Measurements from ENCODE around the gene BBS5.
"Not testable (repeated sequence)": the region's sequence is repeated elsewhere in the genome, so short reads cannot be mapped to it uniquely, and the experiment has no call there.

The BBS5 gene

GRCh38 chr2:169514758-169515157 lies 35.5 kb downstream of the BBS5 start:
- H2BK12ac ChIP-seq (ENCODE audit: low read length); H2AFZ ChIP-seq (ENCODE audit: low read length); H3K27ac ChIP-seq (replicated peaks; ENCODE audit: low read length); H2BK15ac ChIP-seq (ENCODE audit: low read length); H3K23ac ChIP-seq (ENCODE audit: low read depth, low read length, poor library complexity); H3K36me3 ChIP-seq (replicated peaks in 1 of 2; ENCODE audit: control insufficient read depth in 2 of 2, insufficient read depth in 2 of 2, low read length in 2 of 2); H3K27me3 ChIP-seq (ENCODE audit: control insufficient read depth in 3 of 3, insufficient read depth in 3 of 3, low read depth in 1 of 3, low read length in 3 of 3); H3K18ac ChIP-seq (ENCODE audit: low read length); H3K79me1 ChIP-seq (ENCODE audit: low read depth, low read length); H4K91ac ChIP-seq (ENCODE audit: low read depth, low read length, poor library complexity); H2BK120ac ChIP-seq (ENCODE audit: low read depth, low read length); H2AK5ac ChIP-seq (ENCODE audit: low read depth, low read length); H3K4ac ChIP-seq (ENCODE audit: low read length); DNase-seq (ENCODE audit: low spot score); H3K4me3 ChIP-seq (ENCODE audit: low read length in 2 of 2); H3K14ac ChIP-seq (ENCODE audit: low read length); H2BK5ac ChIP-seq (ENCODE audit: low read length); H3K4me2 ChIP-seq (ENCODE audit: insufficient read depth, low read length, poor library complexity, severe bottlenecking); H3K9me3 ChIP-seq (replicated peaks in 1 of 2; ENCODE audit: control insufficient read depth in 2 of 2, insufficient read depth in 1 of 2, low read depth in 1 of 2, low read length in 2 of 2); H3K9ac ChIP-seq (ENCODE audit: low read depth, low read length, poor library complexity); H4K8ac ChIP-seq (ENCODE audit: low read depth, low read length): not testable (repeated sequence)
- H3K4me1 ChIP-seq (ENCODE audit: control insufficient read depth in 2 of 2, insufficient read depth in 1 of 2, low read depth in 1 of 2, low read length in 2 of 2) = peaks cover 0 to 11% of the 10 kb centered on the region in 2 donors
- WGBS, 2 donors (ENCODE audit: extremely low coverage in 2 of 2, insufficient read length in 2 of 2, insufficient replicate concordance in 1 of 2) = no CpG with 5 or more reads among the region's 7 CpGs

DNA sequence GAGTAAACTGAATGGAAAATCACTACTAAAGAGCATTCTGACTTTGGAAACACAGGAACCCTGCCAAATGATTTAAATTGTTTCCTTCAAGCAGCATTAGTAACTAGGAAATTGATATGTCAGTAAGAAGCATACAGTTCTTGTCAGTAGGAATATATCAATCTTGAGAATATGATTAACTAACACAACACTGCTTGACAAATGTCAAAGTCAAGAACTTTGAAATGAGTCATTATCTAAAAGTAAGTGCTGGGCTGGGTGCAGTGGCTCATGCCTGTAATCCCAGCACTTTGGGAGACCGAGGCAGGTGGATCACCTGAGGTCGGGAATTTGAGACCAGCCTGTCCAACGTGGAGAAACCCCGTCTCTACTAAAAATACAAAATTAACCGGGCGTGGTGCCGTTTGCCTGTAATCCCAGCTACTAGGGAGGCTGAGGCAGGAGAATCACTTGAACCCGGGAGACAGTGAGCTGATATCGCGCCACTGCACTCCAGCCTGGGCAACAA lies 37.2 kb downstream of the BBS5 start:
- not testable (repeated sequence) for H3K27me3 ChIP-seq (ENCODE audit: control insufficient read depth in 3 of 3, insufficient read depth in 3 of 3, low read depth in 1 of 3, low read length in 3 of 3); H2BK120ac ChIP-seq (ENCODE audit: low read depth, low read length); H3K27ac ChIP-seq (replicated peaks; ENCODE audit: low read length); H2AFZ ChIP-seq (ENCODE audit: low read length); DNase-seq (ENCODE audit: low spot score); H2AK5ac ChIP-seq (ENCODE audit: low read depth, low read length); H3K4me2 ChIP-seq (ENCODE audit: insufficient read depth, low read length, poor library complexity, severe bottlenecking); H3K4me3 ChIP-seq (ENCODE audit: low read length in 2 of 2); H3K79me1 ChIP-seq (ENCODE audit: low read depth, low read length); H4K8ac ChIP-seq (ENCODE audit: low read depth, low read length); H3K9ac ChIP-seq (ENCODE audit: low read depth, low read length, poor library complexity); H4K91ac ChIP-seq (ENCODE audit: low read depth, low read length, poor library complexity); H3K14ac ChIP-seq (ENCODE audit: low read length); H3K4ac ChIP-seq (ENCODE audit: low read length); H2BK15ac ChIP-seq (ENCODE audit: low read length); H2BK5ac ChIP-seq (ENCODE audit: low read length); H3K4me1 ChIP-seq (ENCODE audit: control insufficient read depth in 2 of 2, insufficient read depth in 1 of 2, low read depth in 1 of 2, low read length in 2 of 2); H2BK12ac ChIP-seq (ENCODE audit: low read length); H3K23ac ChIP-seq (ENCODE audit: low read depth, low read length, poor library complexity); H3K18ac ChIP-seq (ENCODE audit: low read length); H3K36me3 ChIP-seq (replicated peaks in 1 of 2; ENCODE audit: control insufficient read depth in 2 of 2, insufficient read depth in 2 of 2, low read length in 2 of 2); H3K9me3 ChIP-seq (replicated peaks in 1 of 2; ENCODE audit: control insufficient read depth in 2 of 2, insufficient read depth in 1 of 2, low read depth in 1 of 2, low read length in 2 of 2)
- WGBS, 2 donors (ENCODE audit: extremely low coverage in 2 of 2, insufficient read length in 2 of 2, insufficient replicate concordance in 1 of 2) = no CpG with 5 or more reads among the region's 10 CpGs

- no peak overlapping the region for H3K23ac ChIP-seq (ENCODE audit: low read depth, low read length, poor library complexity)
- H3K79me1 ChIP-seq (ENCODE audit: low read depth, low read length) = no peaks in the 10 kb centered on the region
Observed at GRCh38 chr2:169520896-169521295, 41.6 kb downstream of the BBS5 start.

DNA sequence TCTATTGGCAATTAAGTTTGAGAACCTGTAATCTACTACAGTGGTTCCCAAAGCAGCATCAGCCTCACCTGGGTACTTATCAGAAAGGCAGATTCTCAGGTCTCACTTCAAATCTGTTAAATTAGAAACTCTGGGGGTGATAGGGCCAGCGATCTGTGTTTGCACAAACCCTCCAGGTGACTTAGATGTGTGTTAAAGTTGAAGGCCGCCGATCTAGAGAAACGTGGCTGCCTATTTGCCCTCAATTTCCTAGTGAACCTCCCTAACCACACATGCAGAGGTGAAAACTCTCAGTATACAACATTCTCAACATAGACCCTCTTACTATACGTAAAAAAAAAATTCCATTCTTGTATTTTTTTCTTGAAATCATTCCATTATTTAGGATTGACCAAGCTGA lies 44.4 kb downstream of the BBS5 start:
- no peak overlapping the region for H2BK5ac ChIP-seq (ENCODE audit: low read length)
- H3K9ac ChIP-seq (ENCODE audit: low read depth, low read length, poor library complexity) = no peak overlapping the region
- H3K79me1 ChIP-seq (ENCODE audit: low read depth, low read length) = no peaks in the 10 kb centered on the region
- no peak overlapping the region for H4K8ac ChIP-seq (ENCODE audit: low read depth, low read length)
- H3K27me3 ChIP-seq (ENCODE audit: control insufficient read depth in 3 of 3, insufficient read depth in 3 of 3, low read depth in 1 of 3, low read length in 3 of 3) = no peaks in the 10 kb centered on the region
- H3K4ac ChIP-seq (ENCODE audit: low read length) = no peak overlapping the region
- no peak for DNase-seq (ENCODE audit: low spot score)
- no peak overlapping the region for H2BK120ac ChIP-seq (ENCODE audit: low read depth, low read length)
- no peak overlapping the region for H3K23ac ChIP-seq (ENCODE audit: low read depth, low read length, poor library complexity)
- H2BK12ac ChIP-seq (ENCODE audit: low read length) = no peak overlapping the region
- peaks cover 2 to 5% of the 10 kb centered on the region in 2 donors for H3K4me1 ChIP-seq (ENCODE audit: control insufficient read depth in 2 of 2, insufficient read depth in 1 of 2, low read depth in 1 of 2, low read length in 2 of 2)
- no peak overlapping the region for H3K4me2 ChIP-seq (ENCODE audit: insufficient read depth, low read length, poor library complexity, severe bottlenecking)
- no peaks in the 10 kb centered on the region for H3K9me3 ChIP-seq (replicated peaks in 1 of 2; ENCODE audit: control insufficient read depth in 2 of 2, insufficient read depth in 1 of 2, low read depth in 1 of 2, low read length in 2 of 2)
- H2AFZ ChIP-seq (ENCODE audit: low read length) = no peak overlapping the region
- H3K14ac ChIP-seq (ENCODE audit: low read length) = no peak overlapping the region
- no CpG with 5 or more reads among the region's 5 CpGs for WGBS, 2 donors (ENCODE audit: extremely low coverage in 2 of 2, insufficient read length in 2 of 2, insufficient replicate concordance in 1 of 2)
- no peak overlapping the region for H3K4me3 ChIP-seq (ENCODE audit: low read length in 2 of 2)
- H3K36me3 ChIP-seq (replicated peaks in 1 of 2; ENCODE audit: control insufficient read depth in 2 of 2, insufficient read depth in 2 of 2, low read length in 2 of 2) = peaks cover 0 to 4% of the 10 kb centered on the region in 2 donors
- no peak overlapping the region for H3K27ac ChIP-seq (replicated peaks; ENCODE audit: low read length)
- H2BK15ac ChIP-seq (ENCODE audit: low read length) = no peak overlapping the region
- H3K18ac ChIP-seq (ENCODE audit: low read length) = no peak overlapping the region
- no peak overlapping the region for H2AK5ac ChIP-seq (ENCODE audit: low read depth, low read length)
- H4K91ac ChIP-seq (ENCODE audit: low read depth, low read length, poor library complexity) = no peak overlapping the region

More at GRCh38 chr2:169520896-169521295, 41.6 kb downstream of the BBS5 start:
- H3K4me1 ChIP-seq (ENCODE audit: control insufficient read depth in 2 of 2, insufficient read depth in 1 of 2, low read depth in 1 of 2, low read length in 2 of 2) = peaks cover 2 to 5% of the 10 kb centered on the region in 2 donors
- no peak overlapping the region for H3K4me3 ChIP-seq (ENCODE audit: low read length in 2 of 2)
- H3K9ac ChIP-seq (ENCODE audit: low read depth, low read length, poor library complexity) = no peak overlapping the region
- no peak for DNase-seq (ENCODE audit: low spot score)
- H3K27ac ChIP-seq (replicated peaks; ENCODE audit: low read length) = no peak overlapping the region
- H3K36me3 ChIP-seq (replicated peaks in 1 of 2; ENCODE audit: control insufficient read depth in 2 of 2, insufficient read depth in 2 of 2, low read length in 2 of 2) = no peaks in the 10 kb centered on the region
- H3K9me3 ChIP-seq (replicated peaks in 1 of 2; ENCODE audit: control insufficient read depth in 2 of 2, insufficient read depth in 1 of 2, low read depth in 1 of 2, low read length in 2 of 2) = no peaks in the 10 kb centered on the region
- H3K27me3 ChIP-seq (ENCODE audit: control insufficient read depth in 3 of 3, insufficient read depth in 3 of 3, low read depth in 1 of 3, low read length in 3 of 3) = no peaks in the 10 kb centered on the region
- no peak overlapping the region for H2BK15ac ChIP-seq (ENCODE audit: low read length)
- no peak overlapping the region for H2BK5ac ChIP-seq (ENCODE audit: low read length)
- no peak overlapping the region for H2AFZ ChIP-seq (ENCODE audit: low read length)
- no peak overlapping the region for H2AK5ac ChIP-seq (ENCODE audit: low read depth, low read length)
- H4K8ac ChIP-seq (ENCODE audit: low read depth, low read length) = no peak overlapping the region
- H3K4ac ChIP-seq (ENCODE audit: low read length) = no peak overlapping the region
- H3K4me2 ChIP-seq (ENCODE audit: insufficient read depth, low read length, poor library complexity, severe bottlenecking) = no peak overlapping the region
- H3K18ac ChIP-seq (ENCODE audit: low read length) = no peak overlapping the region
- H2BK12ac ChIP-seq (ENCODE audit: low read length) = no peak overlapping the region
- no peak overlapping the region for H2BK120ac ChIP-seq (ENCODE audit: low read depth, low read length)
- H4K91ac ChIP-seq (ENCODE audit: low read depth, low read length, poor library complexity) = no peak overlapping the region
- H3K14ac ChIP-seq (ENCODE audit: low read length) = no peak overlapping the region
